NCI-H345 treated with DMSO at 0.1 percent for 48 hours (cell line): ENCODE results near the gene MAN2B1.
"Not testable (repeated sequence)": the region's sequence is repeated elsewhere in the genome, so short reads cannot be mapped to it uniquely, and the experiment has no call there.

Experiments
- DNase-seq: peaks from one replicate; lab custom pipeline; 2025; ENCODE audit not compliant: unreplicated experiment; lab: John Stamatoyannopoulos, UW

The MAN2B1 gene

GRCh38 chr19:12664406-12665280 is 1.9 kb downstream of the MAN2B1 start:
- no peak for DNase-seq

DNA sequence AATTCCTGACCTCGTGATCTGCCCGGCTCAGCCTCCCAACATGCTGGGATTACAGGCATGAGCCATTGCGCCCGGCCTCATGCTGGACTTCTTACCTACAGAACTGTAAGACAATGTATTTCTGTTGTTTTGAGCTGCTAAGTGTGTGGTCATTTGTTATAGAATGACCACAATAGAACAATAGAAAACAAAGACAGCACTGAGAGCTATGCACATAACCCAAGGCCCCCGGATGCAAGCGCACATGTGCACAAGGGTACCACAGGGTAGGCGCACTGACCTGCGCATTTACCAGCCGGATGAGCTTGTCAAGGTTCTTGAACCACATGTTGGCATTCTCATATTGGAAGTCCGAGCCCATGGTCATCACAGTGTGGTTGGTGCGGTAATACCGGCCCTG is 5.6 kb downstream of the MAN2B1 start:
- no peak for DNase-seq

DNA sequence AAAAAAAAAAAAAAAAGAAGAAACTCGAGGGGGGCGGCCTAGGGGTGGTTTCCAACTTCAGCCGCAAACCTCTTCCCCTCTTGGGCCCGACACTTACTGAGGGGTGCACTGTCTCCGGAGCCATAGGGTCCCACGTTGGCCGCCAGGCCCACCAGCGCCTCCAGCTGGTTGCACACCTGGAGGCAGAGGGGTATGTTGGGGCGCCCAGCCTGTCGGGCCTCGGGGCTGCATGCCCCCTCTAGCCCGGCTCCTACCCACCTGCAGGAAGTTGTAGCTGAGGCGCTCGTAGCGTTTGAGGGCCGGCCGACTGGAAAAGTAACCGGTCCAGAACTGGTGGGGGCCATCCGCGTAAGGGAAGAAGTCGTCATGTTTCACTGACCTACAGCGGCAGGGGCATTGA is 8.6 kb downstream of the MAN2B1 start:
- DNase-seq, result no peak

GRCh38 chr19:12656899-12657571 is 9.5 kb downstream of the MAN2B1 start:
- DNase-seq, result no peak

DNA sequence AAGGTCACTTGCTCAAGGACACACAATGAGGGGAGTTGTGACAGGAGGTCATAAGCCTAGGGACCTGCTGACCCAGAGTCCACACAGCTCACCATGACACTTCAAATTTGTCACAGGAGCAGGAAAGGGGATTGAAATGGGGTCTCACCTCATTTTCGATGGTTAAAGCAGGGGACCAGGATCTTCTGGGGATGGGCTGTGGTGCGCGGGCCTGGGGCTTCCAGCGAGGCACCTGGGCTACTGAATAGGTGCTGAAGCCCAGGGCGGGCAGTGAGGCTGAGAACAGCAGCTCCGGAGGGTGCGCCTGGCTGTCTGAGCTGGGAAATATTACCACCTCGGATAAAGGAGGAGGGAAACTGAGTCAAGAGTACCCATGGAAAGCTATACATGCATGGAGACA is 11.0 kb downstream of the MAN2B1 start:
- DNase-seq, result no peak

DNA sequence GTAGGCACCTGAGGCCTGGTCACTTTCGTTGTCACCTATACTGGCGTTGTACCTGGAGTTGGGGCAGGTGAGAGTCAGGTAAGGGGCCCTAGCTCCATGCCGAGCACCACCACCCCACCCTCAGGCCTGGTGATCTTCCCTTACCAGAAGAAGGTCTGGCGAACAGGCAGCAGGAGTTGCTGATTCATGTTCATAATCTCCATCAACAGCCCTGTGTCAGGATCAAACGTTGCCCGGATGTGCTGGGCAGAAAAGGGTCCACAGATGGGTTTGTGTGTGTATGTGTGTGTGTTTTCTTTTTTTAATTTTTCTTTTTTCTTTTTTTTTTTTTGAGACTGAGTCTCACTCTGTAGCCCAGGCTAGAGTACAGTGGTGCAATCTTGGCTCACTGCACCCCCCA is 14.3 kb downstream of the MAN2B1 start:
- no peak for DNase-seq

DNA sequence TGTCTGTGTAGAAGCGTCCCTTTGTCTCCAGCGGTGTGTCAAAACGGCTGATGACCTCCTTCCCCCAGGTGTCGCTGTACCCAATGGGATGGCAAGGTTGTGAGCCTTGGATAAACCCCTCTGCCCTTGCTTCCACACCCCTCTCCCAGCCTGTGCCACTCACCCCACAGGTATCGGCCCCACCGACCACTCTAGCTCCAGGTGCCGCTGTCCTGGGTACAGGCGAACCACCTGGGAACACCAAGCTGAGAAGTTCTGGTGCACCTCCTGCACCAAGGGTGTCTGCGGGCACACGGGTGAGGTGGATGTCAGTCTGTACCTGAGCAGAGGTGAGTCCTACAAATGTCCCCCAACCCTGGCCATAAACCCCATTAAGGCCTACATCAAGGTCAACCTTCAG is 16.6 kb downstream of the MAN2B1 start:
- no peak for DNase-seq

DNA sequence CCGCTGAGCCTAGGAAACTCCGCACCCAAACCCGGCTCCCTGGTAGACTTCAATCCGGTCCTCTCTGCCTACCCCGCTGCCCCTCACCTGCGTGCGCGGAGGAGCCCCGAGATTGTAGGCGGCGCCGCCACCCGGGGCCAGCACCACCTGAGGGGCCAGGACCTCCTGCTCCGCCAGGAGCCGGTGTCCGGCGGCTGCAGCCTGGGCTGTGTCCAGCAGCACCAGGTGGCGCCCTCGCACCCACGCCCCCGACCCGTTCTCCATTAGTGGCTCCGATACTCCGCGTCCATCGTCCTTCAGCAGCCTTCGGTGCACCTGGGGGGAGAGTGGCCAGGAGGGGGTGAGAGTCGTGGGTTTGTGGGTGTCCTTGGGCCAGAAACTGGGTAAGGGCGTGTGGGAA is 18.5 kb downstream of the MAN2B1 start:
- DNase-seq, result no peak

DNA sequence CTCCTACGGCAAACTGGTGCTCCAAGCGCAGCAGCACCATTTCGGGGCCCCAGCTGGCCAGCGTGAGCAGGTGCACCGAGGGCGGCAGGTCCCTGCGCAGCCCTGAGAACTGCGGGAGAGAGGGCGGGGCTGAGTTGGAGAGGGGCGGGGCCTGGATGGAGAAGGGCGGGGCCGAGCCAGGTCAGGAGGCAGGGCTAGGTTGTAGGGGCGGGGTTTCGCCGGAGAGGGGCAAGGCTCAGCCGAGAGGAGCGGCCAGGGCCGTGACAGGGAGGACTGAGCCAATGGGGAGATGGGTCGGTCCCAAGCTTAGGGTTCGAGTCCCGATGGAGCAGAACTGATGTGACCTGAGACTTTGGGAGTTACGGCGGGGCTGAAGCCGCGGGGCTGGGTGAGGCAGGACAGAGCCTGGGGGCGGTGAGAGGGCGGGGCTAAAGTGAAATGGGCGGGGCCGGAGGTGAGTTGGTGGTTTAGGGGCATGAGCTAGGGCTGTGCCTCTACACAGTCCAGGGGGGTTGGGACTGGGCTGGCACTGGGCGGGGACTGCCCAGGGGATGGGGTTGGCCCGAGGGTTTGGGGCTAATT is 19.0 kb downstream of the MAN2B1 start:
- no peak for DNase-seq

GRCh38 chr19:12647047-12647446 is 19.5 kb downstream of the MAN2B1 start:
- no peak for DNase-seq

DNA sequence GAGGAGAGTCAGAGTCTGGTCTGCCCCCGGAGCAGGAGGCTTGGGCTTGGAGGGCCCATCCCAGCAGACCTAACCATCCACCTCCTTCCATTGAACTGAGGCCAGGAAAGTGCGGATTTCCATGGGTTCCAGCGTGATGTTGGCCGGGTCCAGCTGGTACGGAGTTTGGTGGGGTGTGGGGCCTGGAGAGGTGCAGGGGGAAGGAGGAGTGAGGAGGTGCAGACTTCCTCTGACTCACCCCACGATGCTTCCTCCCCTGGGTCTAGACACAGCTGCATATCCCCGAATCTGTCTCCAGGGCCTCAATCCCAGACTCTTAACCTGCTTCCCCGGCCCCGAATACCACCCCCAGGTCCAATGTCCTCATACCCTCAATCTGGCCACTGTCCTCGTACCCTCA is 20.0 kb downstream of the MAN2B1 start:
- DNase-seq, result no peak

GRCh38 chr19:12643716-12644115 is 22.8 kb downstream of the MAN2B1 start:
- not testable (repeated sequence) for DNase-seq

- DNase-seq, result no peak
These were observed 24.0 kb downstream of the MAN2B1 start for GRCh38 chr19:12642506-12642905.

GRCh38 chr19:12641456-12641855 is 25.1 kb downstream of the MAN2B1 start:
- no peak for DNase-seq

DNA sequence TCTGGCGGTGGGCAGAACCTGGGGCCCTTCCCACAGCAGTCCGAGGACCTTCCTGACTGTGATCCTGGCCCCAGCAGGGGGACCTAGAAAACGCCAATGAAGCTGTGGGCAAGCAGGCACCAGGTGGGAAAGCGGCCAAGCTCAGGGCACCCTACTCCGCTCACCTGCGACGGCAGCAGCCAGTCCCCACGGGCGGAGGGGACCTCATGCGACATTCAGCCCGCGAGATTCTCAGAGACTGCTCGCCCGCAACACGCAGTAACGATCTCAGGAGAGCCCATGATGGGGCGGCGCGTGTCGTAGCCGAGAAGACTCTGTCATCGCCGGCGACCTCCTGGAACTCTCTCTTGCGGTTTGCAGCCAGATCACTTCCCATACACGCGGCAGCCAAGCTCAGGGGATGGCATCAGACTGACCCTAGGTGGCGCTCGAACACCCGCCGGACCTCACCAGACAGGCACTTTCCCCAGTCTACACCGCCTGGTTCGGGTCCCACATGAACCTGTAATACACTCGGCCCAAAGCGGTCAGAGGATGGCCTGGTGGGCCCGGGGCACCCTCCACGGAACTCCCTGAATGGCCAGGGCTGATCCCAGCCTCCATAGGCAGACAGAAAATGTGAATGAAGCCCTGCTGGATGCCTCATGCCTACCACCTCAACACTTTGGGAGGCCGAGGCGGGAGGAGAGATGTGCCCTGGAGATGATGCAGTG is 26.5 kb downstream of the MAN2B1 start:
- no peak for DNase-seq

DNA sequence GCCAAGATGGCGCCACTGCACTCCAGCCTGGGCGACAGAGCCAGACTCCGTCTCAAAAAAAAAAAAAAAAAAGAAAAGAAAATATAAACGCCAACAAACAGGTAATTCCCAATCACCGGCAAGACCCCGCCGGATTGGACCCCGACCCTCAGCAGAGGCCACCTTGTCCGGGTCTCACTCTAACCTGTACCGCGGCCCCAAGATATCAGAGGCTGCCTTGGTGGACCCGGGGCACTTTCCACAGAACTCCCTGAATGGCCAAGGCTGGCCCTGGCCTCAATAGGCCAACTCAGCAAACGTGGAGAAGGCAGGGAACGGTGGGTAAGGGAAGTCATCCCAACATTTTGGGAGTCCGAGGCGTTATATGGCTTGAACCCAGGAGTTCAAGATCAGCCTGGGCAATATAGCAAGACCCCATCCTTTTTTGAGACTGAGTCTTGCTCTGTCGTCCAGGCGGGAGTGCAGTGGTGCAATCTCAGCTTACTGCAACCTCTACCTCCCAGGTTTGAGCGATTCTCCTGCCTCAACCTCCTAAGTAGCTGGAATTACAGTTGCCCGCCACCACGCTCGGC is 27.8 kb downstream of the MAN2B1 start:
- DNase-seq, result no peak

DNA sequence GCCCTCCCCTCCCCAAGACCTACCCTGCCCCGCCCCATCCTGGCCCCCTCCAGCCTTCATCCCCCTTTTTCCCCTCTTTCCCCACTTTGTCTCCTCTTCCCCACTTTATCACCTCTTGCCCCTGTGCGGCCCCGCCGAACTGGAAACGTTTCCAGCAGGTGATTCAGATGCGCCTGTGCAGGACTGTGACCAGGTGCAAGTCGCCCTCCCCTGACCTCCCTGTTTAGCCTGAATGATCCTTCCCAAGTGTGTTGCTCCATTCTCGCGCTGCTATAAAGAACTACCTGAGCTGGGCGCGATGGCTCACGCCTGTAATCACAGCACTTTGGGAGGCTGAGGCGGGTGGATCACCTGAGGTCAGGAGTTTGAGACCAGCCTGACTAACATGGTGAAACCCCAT is 29.9 kb downstream of the MAN2B1 start:
- DNase-seq, result no peak

DNA sequence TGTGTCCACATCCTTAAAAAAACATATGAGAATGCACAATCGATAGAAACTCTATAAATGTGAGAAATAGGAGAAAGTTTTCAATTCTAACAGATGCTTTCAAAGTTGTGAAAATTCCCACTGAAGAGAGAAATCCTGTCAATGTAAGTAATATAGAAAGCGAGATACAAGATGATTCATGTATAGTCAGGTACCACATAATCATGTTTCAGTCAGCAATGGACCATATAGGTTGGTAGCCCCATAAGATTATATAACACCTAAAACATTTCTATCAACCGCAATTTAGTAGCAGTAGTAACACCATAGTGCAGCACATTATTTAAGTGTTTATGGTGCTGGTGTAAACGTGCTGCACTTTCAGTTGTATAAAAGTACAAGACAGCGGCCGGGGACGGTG is 37.3 kb downstream of the MAN2B1 start:
- no peak for DNase-seq

GRCh38 chr19:12628040-12629022 is 38.2 kb downstream of the MAN2B1 start:
- DNase-seq, result no peak

DNA sequence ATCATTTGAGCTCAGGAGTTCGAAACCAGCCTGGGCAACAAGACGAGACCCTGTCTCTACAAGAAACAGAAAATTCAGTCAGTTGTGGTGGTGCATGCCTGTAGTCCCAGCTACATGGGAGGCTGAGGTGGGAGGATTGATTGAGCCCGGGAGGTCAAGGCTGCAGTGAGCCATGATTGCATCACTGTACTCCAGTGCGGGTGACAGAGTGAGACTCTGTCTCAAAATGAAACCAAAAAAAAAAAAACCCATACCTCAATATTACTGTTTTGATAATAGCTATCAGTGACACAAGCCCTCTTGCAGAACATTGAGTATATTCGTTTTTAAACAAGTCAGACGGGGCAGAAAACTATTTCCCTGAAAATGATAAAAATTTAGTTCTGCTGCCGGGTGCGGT is 39.6 kb downstream of the MAN2B1 start:
- no peak for DNase-seq
